ENCODE data around the gene FTHL17.

The FTHL17 gene

DNA sequence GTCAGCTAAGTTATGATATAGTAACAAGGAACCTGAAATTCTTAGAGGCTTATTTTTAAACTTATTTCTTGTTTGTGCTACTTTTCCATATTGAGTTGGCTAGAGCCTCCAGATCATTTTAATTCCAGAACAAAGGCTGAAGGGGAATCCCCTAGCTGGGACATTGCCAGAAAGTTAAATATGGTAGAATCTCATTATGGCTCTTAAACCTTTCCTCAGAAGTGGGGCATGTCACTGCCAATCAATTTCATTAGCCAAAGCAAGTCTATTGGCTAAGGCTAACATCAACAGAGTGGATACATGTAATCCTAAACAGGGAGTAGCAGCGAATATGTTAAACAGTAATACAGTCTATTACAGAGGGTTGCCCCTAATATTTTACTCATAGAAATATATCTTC is 47.0 kb downstream of the FTHL17 start:
- H3K79me2 ChIP-seq (ENCODE audit: insufficient read depth, low read length) = no peaks in the 10 kb centered on the region
- DNase-seq = no peak
- H3K9ac ChIP-seq (ENCODE audit: low read depth, low read length) = no peak overlapping the region
- ATAC-seq (ENCODE audit: insufficient read depth, low read depth) = no peak
- H3K4me2 ChIP-seq (ENCODE audit: insufficient read depth, low read length) = no peak overlapping the region
- H3K9me3 ChIP-seq (ENCODE audit: insufficient read depth, low read length, severe bottlenecking) = no peaks in the 10 kb centered on the region
- no peak overlapping the region for H3K27ac ChIP-seq (ENCODE audit: low read length)
- no peaks in the 10 kb centered on the region for H3K4me1 ChIP-seq (ENCODE audit: insufficient read depth, low read length)
- no peaks in the 10 kb centered on the region for H3K36me3 ChIP-seq (ENCODE audit: insufficient read depth, low read length)
- H4K20me1 ChIP-seq (ENCODE audit: insufficient read depth, low read length) = no peaks in the 10 kb centered on the region
- H2AFZ ChIP-seq (ENCODE audit: low read depth, low read length) = no peak overlapping the region
- H3K27me3 ChIP-seq (ENCODE audit: insufficient read depth, low read length, poor library complexity) = no peaks in the 10 kb centered on the region
- no peak overlapping the region for H3K4me3 ChIP-seq (ENCODE audit: low read depth in 1 of 2, low read length in 2 of 2)
- no peak for TF ChIP-seq CTCF (IDR thresholded peaks at IDR 0.05; ENCODE audit: borderline replicate concordance, extremely low read depth, low read length, poor library complexity, severe bottlenecking)
- TF ChIP-seq EZH2 (IDR thresholded peaks at IDR 0.05; ENCODE audit: borderline replicate concordance, low read depth, low read length, severe bottlenecking) = no peak

DNA sequence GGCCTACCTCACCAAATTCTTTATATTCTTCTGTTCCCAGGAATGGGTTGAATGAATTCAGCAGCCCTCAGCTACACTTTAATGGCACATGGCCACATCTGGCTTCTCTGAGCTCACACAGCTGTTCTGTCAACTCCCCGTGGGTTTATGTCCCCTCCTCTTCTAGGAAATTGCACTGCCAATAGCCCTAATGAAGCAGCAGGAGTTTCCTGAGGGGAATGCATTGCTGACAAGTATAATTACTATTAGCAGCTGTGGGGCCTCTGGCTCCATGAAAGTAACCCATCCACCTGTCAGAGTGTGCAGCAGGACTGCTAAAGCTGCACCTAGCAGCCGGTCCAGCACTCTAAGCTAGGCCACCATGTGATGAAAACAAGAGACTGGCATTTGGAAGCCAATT is 50.3 kb downstream of the FTHL17 start:
- H4K20me1 ChIP-seq (ENCODE audit: insufficient read depth, low read length) = no peaks in the 10 kb centered on the region
- no peaks in the 10 kb centered on the region for H3K9me3 ChIP-seq (ENCODE audit: insufficient read depth, low read length, severe bottlenecking)
- H3K36me3 ChIP-seq (ENCODE audit: insufficient read depth, low read length) = no peaks in the 10 kb centered on the region
- no peak overlapping the region for H3K27ac ChIP-seq (ENCODE audit: low read length)
- H3K9ac ChIP-seq (ENCODE audit: low read depth, low read length) = no peak overlapping the region
- TF ChIP-seq CTCF (IDR thresholded peaks at IDR 0.05; ENCODE audit: borderline replicate concordance, extremely low read depth, low read length, poor library complexity, severe bottlenecking) (no peak), EZH2 (IDR thresholded peaks at IDR 0.05; ENCODE audit: borderline replicate concordance, low read depth, low read length, severe bottlenecking) (no peak)
- H2AFZ ChIP-seq (ENCODE audit: low read depth, low read length) = no peak overlapping the region
- no peaks in the 10 kb centered on the region for H3K79me2 ChIP-seq (ENCODE audit: insufficient read depth, low read length)
- H3K4me2 ChIP-seq (ENCODE audit: insufficient read depth, low read length) = no peak overlapping the region
- no peaks in the 10 kb centered on the region for H3K4me1 ChIP-seq (ENCODE audit: insufficient read depth, low read length)
- no peak overlapping the region for H3K4me3 ChIP-seq (ENCODE audit: low read depth in 1 of 2, low read length in 2 of 2)
- no peaks in the 10 kb centered on the region for H3K27me3 ChIP-seq (ENCODE audit: insufficient read depth, low read length, poor library complexity)
- no peak for ATAC-seq (ENCODE audit: insufficient read depth, low read depth)
- no peak for DNase-seq

All from DND-41 (cell line).